HG02588 (cell line): Measurements from ENCODE around the gene THBS2.
"Not testable (repeated sequence)": the region's sequence is repeated elsewhere in the genome, so short reads cannot be mapped to it uniquely, and the experiment has no call there.

ENCODE experiments used
- ATAC-seq: cut with Tn5 transposase; IDR thresholded peaks from one replicate; pipeline ENCODE4 v1.9.1; 2021; ENCODE audit warnings: mild to moderate bottlenecking, moderate library complexity; ENCODE audit not compliant: unreplicated experiment

The THBS2 gene

GRCh38 chr6:169233181-169233580 lies 20.5 kb downstream of the THBS2 start:
- ATAC-seq: no peak

- no peak for ATAC-seq
Measured at GRCh38 chr6:169232507-169232931, 21.1 kb downstream of the THBS2 start.

- no peak for ATAC-seq
Measured at GRCh38 chr6:169231790-169232506, 21.7 kb downstream of the THBS2 start.

- no peak for ATAC-seq
Measured at GRCh38 chr6:169230946-169231789, 22.5 kb downstream of the THBS2 start.

- ATAC-seq: no peak
Measured at GRCh38 chr6:169230322-169230665, 23.4 kb downstream of the THBS2 start.

- no peak for ATAC-seq
Measured at GRCh38 chr6:169229615-169230321, 23.9 kb downstream of the THBS2 start.

GRCh38 chr6:169227116-169227515 lies 26.5 kb downstream of the THBS2 start:
- no peak for ATAC-seq

GRCh38 chr6:169225887-169226286 lies 27.8 kb downstream of the THBS2 start:
- ATAC-seq: no peak

- no peak for ATAC-seq
Measured at GRCh38 chr6:169225131-169225576, 28.5 kb downstream of the THBS2 start.

GRCh38 chr6:169224716-169225115 lies 28.9 kb downstream of the THBS2 start:
- no peak for ATAC-seq

- no peak for ATAC-seq
Measured at GRCh38 chr6:169224185-169224695, 29.4 kb downstream of the THBS2 start.

- no peak for ATAC-seq
Measured at GRCh38 chr6:169223006-169223405, 30.6 kb downstream of the THBS2 start.

- ATAC-seq: no peak
Measured at GRCh38 chr6:169222126-169222525, 31.5 kb downstream of the THBS2 start.

GRCh38 chr6:169221264-169221663 lies 32.4 kb downstream of the THBS2 start:
- no peak for ATAC-seq

- no peak for ATAC-seq
Measured at GRCh38 chr6:169220068-169220964, 33.3 kb downstream of the THBS2 start.

GRCh38 chr6:169217972-169218371 lies 35.7 kb downstream of the THBS2 start:
- no peak for ATAC-seq

GRCh38 chr6:169216830-169217229 lies 36.8 kb downstream of the THBS2 start:
- ATAC-seq: no peak

GRCh38 chr6:169215201-169215681 lies 38.4 kb downstream of the THBS2 start:
- ATAC-seq: no peak

- ATAC-seq: not testable (repeated sequence)
Measured at GRCh38 chr6:169214789-169215188, 38.9 kb downstream of the THBS2 start.
